H7 (cell line): ENCODE data around the gene CCDC154. TPM values are rescaled to one million over a fixed set of nuclear protein-coding genes. Genes with fewer than 3 reads are reported as not detected.
"Not testable (repeated sequence)": the region's sequence is repeated elsewhere in the genome, so short reads cannot be mapped to it uniquely, and the experiment has no call there.

Source experiments
- DNase-seq: peaks from one replicate; pipeline ENCODE4 v3.0.0; 2012
- H3K27me3 ChIP-seq: 2 replicates; pipeline ENCODE4 v1.6.0; 2011; ENCODE audit warnings: mild to moderate bottlenecking, low read length; ENCODE audit not compliant: control insufficient read depth, insufficient read depth
- H3K36me3 ChIP-seq: replicated peaks from 2 replicates; pipeline ENCODE4 v1.5.1; 2011; ENCODE audit warnings: low read length; ENCODE audit not compliant: control insufficient read depth, insufficient read depth
- H3K4me3 ChIP-seq: 2 replicates; pipeline ENCODE4 v1.5.1; 2011; ENCODE audit warnings: low read depth, mild to moderate bottlenecking, control low read depth, low read length, moderate library complexity; ENCODE audit not compliant: insufficient read depth
- total RNA-seq: library from RNA; depleted of rRNA; stranded (reverse); fragments of >200 nt; shearing (Covaris generic); gene quantifications from 2 replicates; pipeline ENCODE4 v1.2.3, GENCODE V29; 2014

CCDC154 gene
- total RNA-seq, 1 experiment from 2014 or later: not detected

- DNase-seq: no peak
- Histone ChIP-seq H3K27me3 (no peaks in the 10 kb centered on the region), H3K4me3 (no peak overlapping the region), H3K36me3 (no peaks in the 10 kb centered on the region)
Observed at GRCh38 chr16:1481906-1482835, 37.8 kb upstream of the CCDC154 start.

- H3K36me3 ChIP-seq, DNase-seq, H3K4me3 ChIP-seq, H3K27me3 ChIP-seq: not testable (repeated sequence)
Observed at GRCh38 chr16:1478937-1479336, 34.6 kb upstream of the CCDC154 start.

- no peaks in the 10 kb centered on the region for H3K27me3 ChIP-seq
- no peak overlapping the region for H3K4me3 ChIP-seq
- DNase-seq: no peak
- no peaks in the 10 kb centered on the region for H3K36me3 ChIP-seq
Observed at GRCh38 chr16:1477033-1477432, 32.7 kb upstream of the CCDC154 start.

GRCh38 chr16:1475552-1476114, 31.3 kb upstream of the CCDC154 start:
- Histone ChIP-seq H3K4me3 (peak overlapping the region; percentile 71), H3K36me3 (no peaks in the 10 kb centered on the region), H3K27me3 (no peaks in the 10 kb centered on the region)
- DNase-seq: no peak

- Histone ChIP-seq H3K36me3 (no peaks in the 10 kb centered on the region), H3K27me3 (no peaks in the 10 kb centered on the region), H3K4me3 (peak within 1 kb of the TSS; percentile 71)
- DNase-seq: peak; percentile 98
Observed at GRCh38 chr16:1474796-1475551, 30.6 kb upstream of the CCDC154 start, which contains the start of gene CLCN7. CLCN7 (minus strand) TSS chr16:1475028; CDS start chr16:1474974, 54 bp downstream.

- DNase-seq: peak; percentile 89
- no peaks in the 10 kb centered on the region for H3K36me3 ChIP-seq
- no peaks in the 10 kb centered on the region for H3K27me3 ChIP-seq
- H3K4me3 ChIP-seq: peak overlapping the region; percentile 71
Observed at GRCh38 chr16:1474082-1474795, 29.9 kb upstream of the CCDC154 start.

- no peak overlapping the region for H3K4me3 ChIP-seq
- no peak for DNase-seq
- H3K27me3 ChIP-seq: no peaks in the 10 kb centered on the region
- H3K36me3 ChIP-seq: no peaks in the 10 kb centered on the region
Observed at GRCh38 chr16:1472974-1473373, 28.6 kb upstream of the CCDC154 start.

GRCh38 chr16:1471569-1472194, 27.3 kb upstream of the CCDC154 start:
- H3K4me3 ChIP-seq: no peak overlapping the region
- no peak for DNase-seq

GRCh38 chr16:1470481-1471251, 26.3 kb upstream of the CCDC154 start:
- H3K4me3 ChIP-seq: no peak overlapping the region
- no peaks in the 10 kb centered on the region for H3K27me3 ChIP-seq
- no peak for DNase-seq
- no peaks in the 10 kb centered on the region for H3K36me3 ChIP-seq

More at GRCh38 chr16:1471569-1472194, 27.3 kb upstream of the CCDC154 start:
- H3K27me3 ChIP-seq: no peaks in the 10 kb centered on the region
- H3K36me3 ChIP-seq: no peaks in the 10 kb centered on the region

- no peaks in the 10 kb centered on the region for H3K36me3 ChIP-seq
- no peaks in the 10 kb centered on the region for H3K27me3 ChIP-seq
- no peak overlapping the region for H3K4me3 ChIP-seq
- no peak for DNase-seq
Observed at GRCh38 chr16:1469693-1470201, 25.4 kb upstream of the CCDC154 start.

GRCh38 chr16:1469141-1469540, 24.8 kb upstream of the CCDC154 start:
- not testable (repeated sequence) for H3K27me3 ChIP-seq, H3K4me3 ChIP-seq, H3K36me3 ChIP-seq, DNase-seq

GRCh38 chr16:1468426-1468810, 24.1 kb upstream of the CCDC154 start:
- no peak for DNase-seq
- Histone ChIP-seq H3K36me3 (no peaks in the 10 kb centered on the region), H3K4me3 (no peak overlapping the region), H3K27me3 (no peaks in the 10 kb centered on the region)

GRCh38 chr16:1466968-1467521, 22.7 kb upstream of the CCDC154 start:
- Histone ChIP-seq H3K36me3 (no peaks in the 10 kb centered on the region), H3K4me3 (no peak overlapping the region), H3K27me3 (no peaks in the 10 kb centered on the region)
- no peak for DNase-seq
